IPS-18a (cell line): ENCODE results near the gene C2orf72.
"Not testable (repeated sequence)": the region's sequence is repeated elsewhere in the genome, so short reads cannot be mapped to it uniquely, and the experiment has no call there.

Experiments used
- H3K27ac ChIP-seq: one replicate; pipeline ENCODE4 v1.5.1; 2013; ENCODE audit warnings: low read length
- H3K27me3 ChIP-seq: one replicate; pipeline ENCODE4 v1.6.1; 2013; ENCODE audit warnings: mild to moderate bottlenecking, low read length; ENCODE audit not compliant: control insufficient read depth, insufficient read depth
- H3K36me3 ChIP-seq: one replicate; pipeline ENCODE4 v1.6.1; 2013; ENCODE audit warnings: low read depth, low read length; ENCODE audit not compliant: control insufficient read depth
- H3K4me1 ChIP-seq: one replicate; pipeline ENCODE4 v1.6.1; 2013; ENCODE audit warnings: low read depth, low read length; ENCODE audit not compliant: control insufficient read depth
- H3K4me3 ChIP-seq: one replicate; pipeline ENCODE4 v1.5.1; 2013; ENCODE audit warnings: low read length
- H3K9ac ChIP-seq: one replicate; pipeline ENCODE4 v1.6.1; 2013; ENCODE audit warnings: mild to moderate bottlenecking, low read length, moderate library complexity
- H3K9me3 ChIP-seq: one replicate; pipeline ENCODE4 v1.6.1; 2013; ENCODE audit warnings: low read depth, low read length; ENCODE audit not compliant: control insufficient read depth

Gene C2orf72

DNA sequence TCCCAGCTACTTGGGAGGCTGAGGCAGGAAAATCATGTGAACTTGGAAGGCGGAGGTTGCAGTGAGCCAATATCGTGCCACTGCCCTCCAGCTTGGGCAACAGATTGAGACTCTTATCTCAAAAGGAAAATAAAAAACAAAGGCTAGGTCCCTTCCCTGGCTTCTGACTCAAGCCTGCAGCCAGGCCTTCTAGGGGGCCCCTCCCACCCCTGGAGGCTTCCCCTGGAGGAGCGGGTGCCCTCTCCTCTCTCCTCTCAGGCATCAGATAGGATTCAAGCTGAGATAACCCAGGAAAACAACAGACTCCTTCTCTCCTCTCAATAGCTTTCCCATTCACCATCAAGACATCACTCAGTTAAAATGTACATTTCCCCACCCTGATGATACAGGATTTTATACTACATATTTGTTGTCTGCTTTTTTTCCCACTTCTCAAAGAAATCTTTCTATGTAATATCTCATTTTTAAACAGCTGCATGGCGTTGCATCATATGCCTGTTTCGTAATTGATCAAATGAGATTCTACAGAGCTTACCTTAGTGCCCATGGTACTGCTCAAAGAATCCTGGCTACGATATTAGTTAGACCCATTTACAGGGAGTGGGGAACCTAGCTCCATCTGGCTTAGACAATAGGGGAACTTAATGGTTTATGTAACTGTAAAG, 20.6 kb upstream of the C2orf72 start:
- Histone ChIP-seq H3K4me3 (no peak overlapping the region), H3K9ac (no peak overlapping the region), H3K4me1 (peaks cover 10% of the 10 kb centered on the region), H3K27me3 (no peaks in the 10 kb centered on the region), H3K27ac (no peak overlapping the region), H3K9me3 (no peaks in the 10 kb centered on the region), H3K36me3 (no peaks in the 10 kb centered on the region)

- no peak overlapping the region for H3K27ac ChIP-seq
- H3K27me3 ChIP-seq = no peaks in the 10 kb centered on the region
- H3K9me3 ChIP-seq = no peaks in the 10 kb centered on the region
- no peak overlapping the region for H3K9ac ChIP-seq
- H3K36me3 ChIP-seq = no peaks in the 10 kb centered on the region
- H3K4me3 ChIP-seq = no peak overlapping the region
- H3K4me1 ChIP-seq = peaks cover 10% of the 10 kb centered on the region
These were observed 20.1 kb upstream of the C2orf72 start for GRCh38 chr2:231017231-231017598.

GRCh38 chr2:231018184-231018583, 19.1 kb upstream of the C2orf72 start:
- no peaks in the 10 kb centered on the region for H3K36me3 ChIP-seq
- H3K27me3 ChIP-seq = no peaks in the 10 kb centered on the region
- H3K9ac ChIP-seq = no peak overlapping the region
- H3K4me3 ChIP-seq = no peak overlapping the region
- H3K4me1 ChIP-seq = peaks cover 10% of the 10 kb centered on the region
- H3K9me3 ChIP-seq = no peaks in the 10 kb centered on the region
- H3K27ac ChIP-seq = no peak overlapping the region

- H3K27ac ChIP-seq, H3K9me3 ChIP-seq: not testable (repeated sequence)
These were observed 12.3 kb upstream of the C2orf72 start for GRCh38 chr2:231025059-231025458.

GRCh38 chr2:231028889-231029288, 8.4 kb upstream of the C2orf72 start:
- Histone ChIP-seq H3K27me3 (peaks cover 4% of the 10 kb centered on the region), H3K4me3 (no peak overlapping the region), H3K36me3 (no peaks in the 10 kb centered on the region), H3K9me3 (no peaks in the 10 kb centered on the region), H3K9ac (no peak overlapping the region), H3K27ac (no peak overlapping the region), H3K4me1 (no peaks in the 10 kb centered on the region)

More at GRCh38 chr2:231025059-231025458, 12.3 kb upstream of the C2orf72 start:
- H3K4me3 ChIP-seq, H3K36me3 ChIP-seq, H3K27me3 ChIP-seq, H3K4me1 ChIP-seq, H3K9ac ChIP-seq: not testable (repeated sequence)

GRCh38 chr2:231029563-231029962, 7.8 kb upstream of the C2orf72 start:
- no peak overlapping the region for H3K9ac ChIP-seq
- no peaks in the 10 kb centered on the region for H3K36me3 ChIP-seq
- H3K27me3 ChIP-seq = peaks cover 10% of the 10 kb centered on the region
- no peak overlapping the region for H3K4me3 ChIP-seq
- H3K9me3 ChIP-seq = no peaks in the 10 kb centered on the region
- H3K27ac ChIP-seq = no peak overlapping the region
- H3K4me1 ChIP-seq = no peaks in the 10 kb centered on the region

DNA sequence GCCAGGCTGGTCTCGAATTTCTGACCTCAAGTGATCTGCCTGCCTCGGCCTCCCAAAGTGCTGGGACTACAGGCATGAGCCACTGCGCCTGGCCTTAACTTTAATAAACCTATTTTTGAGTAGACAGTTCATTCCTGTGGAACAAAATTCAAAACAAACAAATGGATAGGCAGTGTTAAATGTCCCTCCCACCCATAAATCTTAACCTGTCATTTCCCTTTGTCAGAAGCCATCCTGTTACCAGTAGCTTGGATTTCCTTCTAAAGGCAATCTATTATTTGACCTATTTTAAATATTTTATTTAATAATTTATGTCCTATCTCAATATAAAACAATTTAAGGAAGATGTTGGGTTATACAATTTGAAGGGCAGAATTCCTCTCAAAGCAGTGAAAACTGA, 6.6 kb upstream of the C2orf72 start:
- peaks cover 16% of the 10 kb centered on the region for H3K27me3 ChIP-seq
- no peaks in the 10 kb centered on the region for H3K9me3 ChIP-seq
- H3K9ac ChIP-seq = no peak overlapping the region
- H3K36me3 ChIP-seq = no peaks in the 10 kb centered on the region
- no peak overlapping the region for H3K4me3 ChIP-seq
- H3K4me1 ChIP-seq = no peaks in the 10 kb centered on the region
- H3K27ac ChIP-seq = no peak overlapping the region

DNA sequence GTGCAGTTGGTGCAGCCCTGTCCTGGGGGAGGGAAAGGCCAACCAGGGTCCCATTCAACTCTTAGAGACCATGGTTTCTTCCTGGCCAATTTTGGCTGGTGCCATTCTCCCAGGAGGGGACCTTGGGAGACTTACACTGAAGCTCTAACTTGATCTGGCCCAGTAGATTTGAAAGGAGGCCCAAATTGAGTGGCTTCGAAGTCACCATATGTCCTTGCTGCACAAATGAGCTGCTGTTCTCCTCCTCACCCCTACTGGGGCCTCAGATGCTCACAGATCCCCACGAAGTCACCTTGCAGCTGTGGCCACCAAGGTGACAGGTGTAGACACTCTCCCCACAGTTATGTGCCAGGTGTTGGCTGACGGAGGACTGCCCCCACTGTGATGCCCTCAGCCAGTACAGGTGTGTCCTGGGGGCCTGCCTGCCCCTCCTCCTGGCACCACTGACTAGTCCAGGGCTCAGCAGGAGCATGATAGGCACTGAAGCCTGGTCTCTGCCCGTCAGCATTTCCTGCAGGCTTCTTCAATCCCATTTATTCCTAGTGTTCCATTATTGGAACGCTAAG, 4.7 kb upstream of the C2orf72 start:
- H3K36me3 ChIP-seq = no peaks in the 10 kb centered on the region
- peaks cover 32% of the 10 kb centered on the region for H3K27me3 ChIP-seq

DNA sequence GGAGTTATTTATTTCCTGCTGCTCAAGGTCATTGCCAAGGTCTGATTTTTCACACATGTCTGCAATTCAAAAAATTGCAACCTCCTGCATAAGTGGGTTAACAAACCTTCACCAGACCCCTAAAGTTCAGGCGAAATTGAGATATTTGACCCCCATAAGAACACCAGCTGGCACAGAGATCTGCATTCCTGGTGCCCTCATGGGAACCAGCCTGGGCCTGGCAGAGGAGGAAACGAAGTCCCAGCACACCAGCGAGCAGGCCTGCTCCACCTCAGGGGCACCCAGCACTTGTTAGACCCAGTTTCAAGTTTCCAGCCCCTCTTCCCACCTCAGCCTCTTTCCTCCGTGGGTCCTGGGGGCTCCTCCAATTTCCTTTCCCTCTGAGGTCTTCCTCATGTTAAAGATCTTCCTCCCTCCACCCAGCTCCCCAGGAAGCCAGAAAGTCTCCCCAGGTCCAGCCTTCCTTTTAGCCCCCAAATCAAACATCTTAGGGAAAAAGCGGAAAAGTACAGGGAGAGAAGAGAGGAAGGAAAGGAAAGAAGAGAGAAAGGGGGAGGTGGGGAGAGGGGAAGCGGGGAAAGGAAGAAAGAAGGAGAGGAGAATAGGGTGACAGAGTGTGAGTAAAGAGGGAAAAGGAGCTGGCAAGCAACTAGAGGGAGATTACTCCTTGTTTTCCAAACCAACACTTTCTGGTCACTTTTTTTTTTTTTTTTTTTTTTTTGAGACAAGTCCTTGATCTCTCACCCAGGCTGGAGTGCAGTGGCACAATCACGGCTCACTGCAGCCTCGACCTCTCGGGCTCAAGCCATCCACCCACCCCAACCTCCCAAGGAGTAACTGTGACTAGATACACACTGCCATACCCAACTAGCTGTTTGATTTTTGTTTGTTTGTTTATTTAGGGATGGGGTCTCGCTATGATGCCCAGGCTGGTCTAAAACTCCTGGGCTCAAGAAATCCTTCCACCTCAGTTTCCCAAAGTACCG, 3.9 kb upstream of the C2orf72 start:
- Histone ChIP-seq H3K36me3 (no peaks in the 10 kb centered on the region), H3K9me3 (no peaks in the 10 kb centered on the region), H3K4me3 (no peak overlapping the region), H3K27ac (no peak overlapping the region), H3K9ac (no peak overlapping the region), H3K27me3 (peaks cover 38% of the 10 kb centered on the region), H3K4me1 (no peaks in the 10 kb centered on the region)

More for the DNA sequence above, 4.7 kb upstream of the C2orf72 start:
- no peaks in the 10 kb centered on the region for H3K9me3 ChIP-seq
- H3K4me3 ChIP-seq = no peak overlapping the region
- H3K4me1 ChIP-seq = no peaks in the 10 kb centered on the region
- no peak overlapping the region for H3K27ac ChIP-seq
- H3K9ac ChIP-seq = no peak overlapping the region

DNA sequence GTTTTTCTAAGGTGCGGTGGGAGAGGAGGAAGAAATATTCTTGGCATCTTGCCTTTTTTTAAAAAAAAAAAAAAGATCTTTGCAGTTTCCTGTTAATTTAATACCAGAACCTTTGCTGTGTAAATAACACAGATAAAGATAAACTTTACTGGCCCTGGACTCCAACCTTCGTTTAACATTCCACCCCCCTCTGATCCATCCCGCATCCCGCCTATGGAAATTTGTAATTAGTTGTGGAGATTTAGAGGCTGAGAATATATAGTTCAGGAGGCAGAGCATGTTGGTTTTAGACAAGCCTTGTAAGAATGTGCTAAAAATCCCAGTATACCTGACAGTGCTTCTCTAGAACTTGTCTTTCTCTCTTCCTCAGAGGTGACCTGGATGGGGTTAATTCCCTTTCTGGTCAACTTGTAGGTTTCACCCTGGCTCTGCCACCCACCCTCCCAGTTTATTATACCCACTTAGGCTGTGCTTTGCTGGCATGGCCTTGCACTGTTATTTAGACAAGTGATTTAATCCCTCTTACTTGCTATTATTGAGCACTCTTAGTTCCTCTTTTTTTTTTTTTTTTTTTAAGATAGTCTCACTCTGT, 2.9 kb upstream of the C2orf72 start:
- Histone ChIP-seq H3K27me3 (peaks cover 47% of the 10 kb centered on the region), H3K27ac (no peak overlapping the region), H3K36me3 (no peaks in the 10 kb centered on the region)

GRCh38 chr2:231036131-231036530, 1.2 kb upstream of the C2orf72 start:
- H3K4me1 ChIP-seq = no peaks in the 10 kb centered on the region
- no peaks in the 10 kb centered on the region for H3K9me3 ChIP-seq
- no peak overlapping the region for H3K4me3 ChIP-seq
- H3K27ac ChIP-seq = no peak overlapping the region
- no peaks in the 10 kb centered on the region for H3K36me3 ChIP-seq
- H3K27me3 ChIP-seq = peaks cover 59% of the 10 kb centered on the region
- H3K9ac ChIP-seq = no peak overlapping the region

More for the DNA sequence above, 2.9 kb upstream of the C2orf72 start:
- no peak overlapping the region for H3K9ac ChIP-seq
- no peak overlapping the region for H3K4me3 ChIP-seq
- no peaks in the 10 kb centered on the region for H3K9me3 ChIP-seq
- no peaks in the 10 kb centered on the region for H3K4me1 ChIP-seq
